ENCODE data around the gene CDKN2B.

GRCh38 chr9:22010866-22011625, 1.9 kb upstream of the CDKN2B start:
- TF ChIP-seq POLR2AphosphoS5 (IDR thresholded peaks at IDR 0.05; ENCODE audit: borderline replicate concordance, low read depth, low read length) (no peak), EZH2 (IDR thresholded peaks at IDR 0.05) (no peak), FOXP2 (optimal IDR thresholded peaks at IDR 0.05; ENCODE audit: control extremely low read depth, extremely low read length, insufficient read depth) (no peak)

Data from SK-N-MC (cell line).